ENCODE results near the gene UTS2B. TPM values are rescaled to one million over a fixed set of nuclear protein-coding genes. Genes with fewer than 3 reads are reported as not detected.

UTS2B gene
- total and polyA plus RNA-seq, 2 of the 13 experiments (the other 11 are each of a cell fraction or from before 2014, with no cell fraction given): 0.03 to 0.46 TPM

- TF ChIP-seq ZHX2 (IDR thresholded peaks at IDR 0.05; ENCODE audit: low read depth): no peak
- no peak for TF ChIP-seq ZHX2 (CRISPR knock-in tag; IDR thresholded peaks at IDR 0.05; ENCODE audit: borderline replicate concordance)
- TF ChIP-seq EZH2 (conservative IDR thresholded peaks at IDR 0.05; ENCODE audit: low read depth, low read length): no peak
- no peak for TF ChIP-seq KLF16 (CRISPR knock-in tag; IDR thresholded peaks at IDR 0.05)
- no peak for TF ChIP-seq NFE2 (CRISPR knock-in tag; IDR thresholded peaks at IDR 0.05)
Measured at GRCh38 chr3:191262650-191263049, 67.7 kb downstream of the UTS2B start (continued).

DNA sequence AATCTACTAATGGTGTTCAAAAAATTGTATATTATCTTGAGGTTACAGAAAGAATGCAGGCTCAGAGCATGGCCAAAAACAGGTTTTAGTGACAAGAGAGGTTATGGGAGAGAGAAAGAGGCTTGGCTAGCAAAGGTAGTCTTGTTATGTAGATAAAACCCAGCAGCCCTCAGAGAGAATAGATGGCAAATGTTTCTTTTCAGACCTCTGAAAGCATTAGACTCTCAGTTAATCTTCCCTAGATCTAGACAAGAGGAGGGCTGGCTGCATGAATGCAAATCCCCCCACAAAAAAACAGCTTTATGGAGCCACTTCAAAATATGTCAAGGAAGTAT, 69.1 kb downstream of the UTS2B start:
- BruUV-seq (replicated peaks): no TSS peak
- CTCF ChIA-PET (ENCODE audit: low intra/inter-chr PET ratio, low total read pairs): no interaction called here
- Histone ChIP-seq H3K79me2 (ENCODE audit: insufficient read depth, low read length) (no peaks in the 10 kb centered on the region), H2AFZ (ENCODE audit: low read length) (no peak overlapping the region), H3K4me3 (replicated peaks in 1 of 3; ENCODE audit: insufficient read depth in 1 of 3, low read depth in 2 of 3, low read length in 3 of 3) (no peak overlapping the region), H3K36me3 (replicated peaks in 1 of 2; ENCODE audit: control insufficient read depth in 1 of 2, insufficient read depth in 2 of 2, low read length in 2 of 2) (no peaks in the 10 kb centered on the region), H4K20me1 (ENCODE audit: insufficient read depth, low read length) (no peaks in the 10 kb centered on the region), H3K4me1 (ENCODE audit: insufficient read depth, low read length) (no peaks in the 10 kb centered on the region), H3K9me3 (ENCODE audit: low read length) (no peaks in the 10 kb centered on the region), H3K4me2 (ENCODE audit: low read depth, low read length) (no peak overlapping the region), H3K27ac (ENCODE audit: extremely low read length, insufficient read depth, low read length) (no peak overlapping the region), H3K9ac (ENCODE audit: insufficient read depth, low read depth, low read length) (no peak overlapping the region), H3K27me3 (ENCODE audit: control insufficient read depth in 1 of 2, insufficient read depth in 2 of 2, low read length in 2 of 2) (no peaks in the 10 kb centered on the region; a peak in 1 of 5 replicates)
- POLR2A ChIA-PET: no interaction called here
- DNase-seq (ENCODE audit: low spot score): no peak
- no peak for ATAC-seq
- intact Hi-C loops (cut with micrococcal nuclease; ENCODE audit: unreplicated experiment): no loop called here
- in situ Hi-C loops (cut with HindIII; ENCODE audit: extremely low pct_ligation_motif_present, low pct_unique_long_range_greater_than_20kb): no loop called here
- FAIRE-seq: no peak
- TF ChIP-seq, protein P1, sequence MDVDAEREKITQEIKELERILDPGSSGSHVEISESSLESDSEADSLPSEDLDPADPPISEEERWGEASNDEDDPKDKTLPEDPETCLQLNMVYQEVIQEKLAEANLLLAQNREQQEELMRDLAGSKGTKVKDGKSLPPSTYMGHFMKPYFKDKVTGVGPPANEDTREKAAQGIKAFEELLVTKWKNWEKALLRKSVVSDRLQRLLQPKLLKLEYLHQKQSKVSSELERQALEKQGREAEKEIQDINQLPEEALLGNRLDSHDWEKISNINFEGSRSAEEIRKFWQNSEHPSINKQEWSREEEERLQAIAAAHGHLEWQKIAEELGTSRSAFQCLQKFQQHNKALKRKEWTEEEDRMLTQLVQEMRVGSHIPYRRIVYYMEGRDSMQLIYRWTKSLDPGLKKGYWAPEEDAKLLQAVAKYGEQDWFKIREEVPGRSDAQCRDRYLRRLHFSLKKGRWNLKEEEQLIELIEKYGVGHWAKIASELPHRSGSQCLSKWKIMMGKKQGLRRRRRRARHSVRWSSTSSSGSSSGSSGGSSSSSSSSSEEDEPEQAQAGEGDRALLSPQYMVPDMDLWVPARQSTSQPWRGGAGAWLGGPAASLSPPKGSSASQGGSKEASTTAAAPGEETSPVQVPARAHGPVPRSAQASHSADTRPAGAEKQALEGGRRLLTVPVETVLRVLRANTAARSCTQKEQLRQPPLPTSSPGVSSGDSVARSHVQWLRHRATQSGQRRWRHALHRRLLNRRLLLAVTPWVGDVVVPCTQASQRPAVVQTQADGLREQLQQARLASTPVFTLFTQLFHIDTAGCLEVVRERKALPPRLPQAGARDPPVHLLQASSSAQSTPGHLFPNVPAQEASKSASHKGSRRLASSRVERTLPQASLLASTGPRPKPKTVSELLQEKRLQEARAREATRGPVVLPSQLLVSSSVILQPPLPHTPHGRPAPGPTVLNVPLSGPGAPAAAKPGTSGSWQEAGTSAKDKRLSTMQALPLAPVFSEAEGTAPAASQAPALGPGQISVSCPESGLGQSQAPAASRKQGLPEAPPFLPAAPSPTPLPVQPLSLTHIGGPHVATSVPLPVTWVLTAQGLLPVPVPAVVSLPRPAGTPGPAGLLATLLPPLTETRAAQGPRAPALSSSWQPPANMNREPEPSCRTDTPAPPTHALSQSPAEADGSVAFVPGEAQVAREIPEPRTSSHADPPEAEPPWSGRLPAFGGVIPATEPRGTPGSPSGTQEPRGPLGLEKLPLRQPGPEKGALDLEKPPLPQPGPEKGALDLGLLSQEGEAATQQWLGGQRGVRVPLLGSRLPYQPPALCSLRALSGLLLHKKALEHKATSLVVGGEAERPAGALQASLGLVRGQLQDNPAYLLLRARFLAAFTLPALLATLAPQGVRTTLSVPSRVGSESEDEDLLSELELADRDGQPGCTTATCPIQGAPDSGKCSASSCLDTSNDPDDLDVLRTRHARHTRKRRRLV (CRISPR knock-in tag; IDR thresholded peaks at IDR 0.05): no peak
- TF ChIP-seq, protein P2, sequence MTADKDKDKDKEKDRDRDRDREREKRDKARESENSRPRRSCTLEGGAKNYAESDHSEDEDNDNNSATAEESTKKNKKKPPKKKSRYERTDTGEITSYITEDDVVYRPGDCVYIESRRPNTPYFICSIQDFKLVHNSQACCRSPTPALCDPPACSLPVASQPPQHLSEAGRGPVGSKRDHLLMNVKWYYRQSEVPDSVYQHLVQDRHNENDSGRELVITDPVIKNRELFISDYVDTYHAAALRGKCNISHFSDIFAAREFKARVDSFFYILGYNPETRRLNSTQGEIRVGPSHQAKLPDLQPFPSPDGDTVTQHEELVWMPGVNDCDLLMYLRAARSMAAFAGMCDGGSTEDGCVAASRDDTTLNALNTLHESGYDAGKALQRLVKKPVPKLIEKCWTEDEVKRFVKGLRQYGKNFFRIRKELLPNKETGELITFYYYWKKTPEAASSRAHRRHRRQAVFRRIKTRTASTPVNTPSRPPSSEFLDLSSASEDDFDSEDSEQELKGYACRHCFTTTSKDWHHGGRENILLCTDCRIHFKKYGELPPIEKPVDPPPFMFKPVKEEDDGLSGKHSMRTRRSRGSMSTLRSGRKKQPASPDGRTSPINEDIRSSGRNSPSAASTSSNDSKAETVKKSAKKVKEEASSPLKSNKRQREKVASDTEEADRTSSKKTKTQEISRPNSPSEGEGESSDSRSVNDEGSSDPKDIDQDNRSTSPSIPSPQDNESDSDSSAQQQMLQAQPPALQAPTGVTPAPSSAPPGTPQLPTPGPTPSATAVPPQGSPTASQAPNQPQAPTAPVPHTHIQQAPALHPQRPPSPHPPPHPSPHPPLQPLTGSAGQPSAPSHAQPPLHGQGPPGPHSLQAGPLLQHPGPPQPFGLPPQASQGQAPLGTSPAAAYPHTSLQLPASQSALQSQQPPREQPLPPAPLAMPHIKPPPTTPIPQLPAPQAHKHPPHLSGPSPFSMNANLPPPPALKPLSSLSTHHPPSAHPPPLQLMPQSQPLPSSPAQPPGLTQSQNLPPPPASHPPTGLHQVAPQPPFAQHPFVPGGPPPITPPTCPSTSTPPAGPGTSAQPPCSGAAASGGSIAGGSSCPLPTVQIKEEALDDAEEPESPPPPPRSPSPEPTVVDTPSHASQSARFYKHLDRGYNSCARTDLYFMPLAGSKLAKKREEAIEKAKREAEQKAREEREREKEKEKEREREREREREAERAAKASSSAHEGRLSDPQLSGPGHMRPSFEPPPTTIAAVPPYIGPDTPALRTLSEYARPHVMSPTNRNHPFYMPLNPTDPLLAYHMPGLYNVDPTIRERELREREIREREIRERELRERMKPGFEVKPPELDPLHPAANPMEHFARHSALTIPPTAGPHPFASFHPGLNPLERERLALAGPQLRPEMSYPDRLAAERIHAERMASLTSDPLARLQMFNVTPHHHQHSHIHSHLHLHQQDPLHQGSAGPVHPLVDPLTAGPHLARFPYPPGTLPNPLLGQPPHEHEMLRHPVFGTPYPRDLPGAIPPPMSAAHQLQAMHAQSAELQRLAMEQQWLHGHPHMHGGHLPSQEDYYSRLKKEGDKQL (CRISPR knock-in tag; IDR thresholded peaks at IDR 0.05; ENCODE audit: low read depth): no peak
